CD14-positive monocyte (primary cell): Measurements from ENCODE around the gene RARB. TPM values are rescaled to one million over a fixed set of nuclear protein-coding genes. Genes with fewer than 3 reads are reported as not detected.
A peak's percentile ranks its signal among the peaks of the same experiment; 100 is the strongest.

Experiments used
- DNase-seq, 3 donors: peaks; one replicate each; pipeline ENCODE4 v3.0.0-alpha.2; 2011 to 2022
- H2AFZ ChIP-seq: 2 replicates; pipeline ENCODE4 v1.6.0; 2012; ENCODE audit warnings: mild to moderate bottlenecking, low read depth, low read length, inconsistent platforms; ENCODE audit not compliant: insufficient read depth, poor library complexity, severe bottlenecking
- H3K27ac ChIP-seq, 2 donors: 1 replicate in 1 of 2; 2 replicates in 1 of 2; pipeline ENCODE4 v1.5.1; 2012 to 2013; ENCODE audit warnings: low read length in 2 of 2, control low read depth in 1 of 2, inconsistent platforms in 1 of 2, low read depth in 1 of 2, mild to moderate bottlenecking in 1 of 2
- H3K27me3 ChIP-seq, 2 donors: one replicate each; pipeline versions ENCODE4 v1.6.0 to v1.6.1; 2011 to 2013; ENCODE audit warnings: low read length in 2 of 2; ENCODE audit not compliant: control insufficient read depth in 2 of 2, insufficient read depth in 2 of 2
- H3K36me3 ChIP-seq, 2 donors: replicated peaks in 1 of 2; 1 replicate in 1 of 2; 2 replicates in 1 of 2; pipeline versions ENCODE4 v1.5.1 to v1.6.1; 2012 to 2013; ENCODE audit warnings: low read length in 2 of 2, control low read depth in 1 of 2, inconsistent platforms in 1 of 2, mild to moderate bottlenecking in 1 of 2; ENCODE audit not compliant: insufficient read depth in 2 of 2, control insufficient read depth in 1 of 2
- H3K4me1 ChIP-seq, 2 donors: 1 replicate in 1 of 2; 2 replicates in 1 of 2; pipeline versions ENCODE4 v1.5.1 to v1.6.1; 2012 to 2013; ENCODE audit warnings: low read length in 2 of 2, control low read depth in 1 of 2, inconsistent platforms in 1 of 2, mild to moderate bottlenecking in 1 of 2, moderate library complexity in 1 of 2; ENCODE audit not compliant: insufficient read depth in 2 of 2, control insufficient read depth in 1 of 2
- H3K4me2 ChIP-seq: replicated peaks from 2 replicates; pipeline ENCODE3; 2012; ENCODE audit warnings: low read length, moderate library complexity, mild to moderate bottlenecking; ENCODE audit not compliant: poor library complexity, severe bottlenecking; ENCODE audit errors: extremely low read depth
- H3K4me3 ChIP-seq, 3 experiments: fragments of 200-600 bp in 1 of 3; sonication (generic) in 1 of 3; replicated peaks in 1 of 3; 1 replicate in 2 of 3; 2 replicates in 1 of 3; pipeline ENCODE4 v1.5.1; 2011 to 2013; ENCODE audit warnings: low read length in 3 of 3, mild to moderate bottlenecking in 3 of 3, control low read depth in 2 of 3, low read depth in 2 of 3, inconsistent platforms in 1 of 3, moderate library complexity in 1 of 3
- H3K79me2 ChIP-seq: 2 replicates; pipeline ENCODE4 v1.6.0; 2012; ENCODE audit warnings: mild to moderate bottlenecking, control low read depth, inconsistent platforms, low read length, moderate library complexity; ENCODE audit not compliant: insufficient read depth
- H3K9ac ChIP-seq: 2 replicates; pipeline ENCODE4 v1.6.0; 2017; ENCODE audit warnings: low read length, mild to moderate bottlenecking; ENCODE audit not compliant: insufficient read depth, poor library complexity, severe bottlenecking
- H3K9me3 ChIP-seq, 2 donors: replicated peaks in 1 of 2; 1 replicate in 1 of 2; 2 replicates in 1 of 2; pipeline versions ENCODE4 v1.5.1 to v1.6.1; 2012 to 2013; ENCODE audit warnings: low read length in 2 of 2, control low read depth in 1 of 2; ENCODE audit not compliant: control insufficient read depth in 1 of 2, insufficient read depth in 1 of 2
- H4K20me1 ChIP-seq: 2 replicates; pipeline ENCODE4 v1.6.0; 2012; ENCODE audit warnings: mild to moderate bottlenecking, low read length, control low read depth, moderate library complexity; ENCODE audit not compliant: insufficient read depth
- H3K27ac Mint-ChIP-seq, 7 donors: one replicate each; pipeline ENCODE4 v1.8.0; 2020; ENCODE audit warnings: mild to moderate bottlenecking in 7 of 7, mixed read lengths in 7 of 7, moderate library complexity in 6 of 7, inconsistent platforms in 2 of 7
- H3K27me3 Mint-ChIP-seq, 3 donors: one replicate each; pipeline ENCODE4 v1.8.0; 2021 to 2022; ENCODE audit warnings: low read depth in 3 of 3, mild to moderate bottlenecking in 3 of 3, mixed read lengths in 3 of 3, moderate library complexity in 3 of 3, inconsistent platforms in 1 of 3
- H3K36me3 Mint-ChIP-seq, 2 donors: one replicate each; pipeline ENCODE4 v1.8.0; 2020; ENCODE audit warnings: mixed read lengths in 2 of 2, inconsistent platforms in 1 of 2, mild to moderate bottlenecking in 1 of 2
- H3K4me1 Mint-ChIP-seq: one replicate; pipeline ENCODE4 v1.8.0; 2020; ENCODE audit warnings: mild to moderate bottlenecking, mixed read lengths
- H3K4me3 Mint-ChIP-seq, 2 donors: one replicate each; pipeline ENCODE4 v1.8.0; 2020; ENCODE audit warnings: mild to moderate bottlenecking in 2 of 2, mixed read lengths in 2 of 2, moderate library complexity in 1 of 2
- H3K9me3 Mint-ChIP-seq, 7 donors: one replicate each; pipeline ENCODE4 v1.8.0; 2020 to 2022; ENCODE audit warnings: mixed read lengths in 7 of 7, mild to moderate bottlenecking in 6 of 7, moderate library complexity in 6 of 7, inconsistent platforms in 2 of 7
- WGBS: methylation state at CpG from one replicate; pipeline ENCODE4 v1.1.5; 2013; ENCODE audit warnings: missing lambda C conversion rate; ENCODE audit not compliant: insufficient coverage; 5-methylcytosine and 5-hydroxymethylcytosine counted together
- intact Hi-C, 2 donors: fragments of 100-400 bp; cut with micrococcal nuclease; formaldehyde crosslinking; loops; one replicate each; pipeline versions ENCODE4 v1.15.0 to v1.15.1; 2023
- polyA plus RNA-seq, 3 donors: library from polyadenylated mRNA; depleted of rRNA in 1 of 3; unstranded in 2 of 3; stranded (reverse) in 1 of 3; fragments of 300-500 nt in 2 of 3; fragments of >200 nt in 1 of 3; fragmentation: Illumina TruSeq in 2 of 3; gene quantifications; 1 replicate in 2 of 3; 2 replicates in 1 of 3; pipeline ENCODE4 v1.2.3, GENCODE V29; 2012 to 2021
- TF ChIP-seq, protein P1 (sequence below): fragments of 200-600 bp; IDR thresholded peaks from one replicate; pipeline ENCODE4 v1.8.0; 2022; ENCODE audit warnings: antibody characterized with exemption, mild to moderate bottlenecking

Gene RARB
- polyA plus RNA-seq, 3 donors: not detected

DNA sequence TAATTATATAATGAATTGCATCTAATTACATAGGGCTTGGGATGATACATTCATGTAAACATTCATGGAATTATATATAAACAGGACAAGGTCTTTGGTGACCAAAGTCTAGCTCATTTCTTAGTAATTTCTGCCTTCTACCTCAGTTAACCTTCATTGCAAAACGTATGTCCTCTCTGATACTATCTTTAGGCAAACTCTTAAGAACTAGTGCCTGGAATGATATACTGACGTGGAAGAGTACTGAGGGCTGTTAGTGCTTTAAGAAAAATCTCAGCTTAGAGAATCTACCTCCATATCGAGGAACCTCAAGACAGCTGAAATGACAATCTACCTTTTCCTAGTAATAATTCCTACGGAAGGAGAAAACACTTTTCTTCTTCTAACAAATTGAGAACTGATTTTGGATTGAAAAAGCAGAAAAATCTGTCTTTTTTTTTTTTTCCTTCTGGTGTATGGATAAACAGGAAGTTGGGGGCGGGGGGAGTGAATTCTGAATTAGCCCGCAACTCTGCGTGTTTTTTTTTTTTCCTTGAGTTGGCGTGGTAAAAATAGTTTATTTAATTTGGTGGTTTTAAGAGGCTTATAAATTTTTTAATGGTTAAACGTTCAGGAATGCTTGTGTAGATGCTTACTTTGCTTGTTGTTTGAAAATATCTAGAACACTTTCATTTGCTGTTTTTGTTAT, 43.2 kb downstream of the RARB start:
- Mint-ChIP-seq H3K36me3 (no peaks in the 10 kb centered on the region), H3K4me1 (peaks cover 8% of the 10 kb centered on the region), H3K27me3 (peaks cover 0 to 4% (median 2%) of the 10 kb centered on the region in 3 donors), H3K4me3 (peak overlapping the region in 1 of 2 donors; percentile 66), H3K9me3 (peaks cover 0 to 2% (median 0%) of the 10 kb centered on the region in 7 donors), H3K27ac (no peak overlapping the region)
- TF ChIP-seq, protein P1, sequence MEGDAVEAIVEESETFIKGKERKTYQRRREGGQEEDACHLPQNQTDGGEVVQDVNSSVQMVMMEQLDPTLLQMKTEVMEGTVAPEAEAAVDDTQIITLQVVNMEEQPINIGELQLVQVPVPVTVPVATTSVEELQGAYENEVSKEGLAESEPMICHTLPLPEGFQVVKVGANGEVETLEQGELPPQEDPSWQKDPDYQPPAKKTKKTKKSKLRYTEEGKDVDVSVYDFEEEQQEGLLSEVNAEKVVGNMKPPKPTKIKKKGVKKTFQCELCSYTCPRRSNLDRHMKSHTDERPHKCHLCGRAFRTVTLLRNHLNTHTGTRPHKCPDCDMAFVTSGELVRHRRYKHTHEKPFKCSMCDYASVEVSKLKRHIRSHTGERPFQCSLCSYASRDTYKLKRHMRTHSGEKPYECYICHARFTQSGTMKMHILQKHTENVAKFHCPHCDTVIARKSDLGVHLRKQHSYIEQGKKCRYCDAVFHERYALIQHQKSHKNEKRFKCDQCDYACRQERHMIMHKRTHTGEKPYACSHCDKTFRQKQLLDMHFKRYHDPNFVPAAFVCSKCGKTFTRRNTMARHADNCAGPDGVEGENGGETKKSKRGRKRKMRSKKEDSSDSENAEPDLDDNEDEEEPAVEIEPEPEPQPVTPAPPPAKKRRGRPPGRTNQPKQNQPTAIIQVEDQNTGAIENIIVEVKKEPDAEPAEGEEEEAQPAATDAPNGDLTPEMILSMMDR: no peak
- peak overlapping the region; percentile 11 for H3K4me2 ChIP-seq
- H3K27ac ChIP-seq: no peak overlapping the region
- H4K20me1 ChIP-seq: no peaks in the 10 kb centered on the region
- no peak for DNase-seq
- H2AFZ ChIP-seq: no peak overlapping the region
- no peaks in the 10 kb centered on the region for H3K79me2 ChIP-seq
- no peaks in the 10 kb centered on the region for H3K9me3 ChIP-seq
- intact Hi-C loops: no loop called here
- H3K9ac ChIP-seq: no peak overlapping the region
- H3K27me3 ChIP-seq: no peaks in the 10 kb centered on the region
- no peak overlapping the region for H3K4me3 ChIP-seq
- no peaks in the 10 kb centered on the region for H3K4me1 ChIP-seq
- 0% methylated on average over 3 of the region's 9 CpGs for WGBS
- no peaks in the 10 kb centered on the region for H3K36me3 ChIP-seq

DNA sequence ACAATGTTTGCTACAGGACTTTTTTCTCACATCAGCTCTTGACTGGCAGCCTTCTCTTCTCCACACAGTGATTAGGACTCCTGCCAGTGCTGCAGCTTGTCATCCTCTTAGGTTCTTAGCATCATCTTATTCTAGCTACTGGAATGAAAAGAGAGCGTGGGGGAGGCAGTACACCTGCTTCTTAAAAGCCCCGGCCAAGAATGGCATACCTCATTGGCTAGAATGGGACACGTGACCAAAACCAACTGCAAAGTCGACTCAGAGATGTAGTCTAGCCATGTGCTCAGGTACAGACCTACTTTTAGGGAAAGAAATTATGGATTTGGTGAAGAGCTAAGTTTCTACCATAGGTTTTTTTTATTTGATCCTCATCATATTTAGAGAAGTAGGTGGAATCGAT, 44.1 kb downstream of the RARB start:
- Histone ChIP-seq H3K9ac (no peak overlapping the region), H3K9me3 (no peaks in the 10 kb centered on the region), H3K79me2 (no peaks in the 10 kb centered on the region), H4K20me1 (no peaks in the 10 kb centered on the region), H3K4me2 (no peak overlapping the region), H3K27me3 (no peaks in the 10 kb centered on the region), H2AFZ (no peak overlapping the region), H3K36me3 (no peaks in the 10 kb centered on the region), H3K4me3 (no peak overlapping the region), H3K4me1 (no peaks in the 10 kb centered on the region), H3K27ac (no peak overlapping the region)
- peaks cover 0 to 2% (median 0%) of the 10 kb centered on the region in 7 donors for H3K9me3 Mint-ChIP-seq
- no peak overlapping the region for H3K4me3 Mint-ChIP-seq
- peaks cover 0 to 4% (median 4%) of the 10 kb centered on the region in 3 donors for H3K27me3 Mint-ChIP-seq
- no peaks in the 10 kb centered on the region for H3K36me3 Mint-ChIP-seq
- no peak for DNase-seq
- TF ChIP-seq, protein P1: no peak
- peaks cover 8% of the 10 kb centered on the region for H3K4me1 Mint-ChIP-seq
- H3K27ac Mint-ChIP-seq: no peak overlapping the region
- intact Hi-C loops: no loop called here
- WGBS: 96% methylated on average over 3 of the region's 5 CpGs
